Measurements from ENCODE around the gene CCSER2.
"Not testable (repeated sequence)": the region's sequence is repeated elsewhere in the genome, so short reads cannot be mapped to it uniquely, and the experiment has no call there.

The CCSER2 gene

DNA sequence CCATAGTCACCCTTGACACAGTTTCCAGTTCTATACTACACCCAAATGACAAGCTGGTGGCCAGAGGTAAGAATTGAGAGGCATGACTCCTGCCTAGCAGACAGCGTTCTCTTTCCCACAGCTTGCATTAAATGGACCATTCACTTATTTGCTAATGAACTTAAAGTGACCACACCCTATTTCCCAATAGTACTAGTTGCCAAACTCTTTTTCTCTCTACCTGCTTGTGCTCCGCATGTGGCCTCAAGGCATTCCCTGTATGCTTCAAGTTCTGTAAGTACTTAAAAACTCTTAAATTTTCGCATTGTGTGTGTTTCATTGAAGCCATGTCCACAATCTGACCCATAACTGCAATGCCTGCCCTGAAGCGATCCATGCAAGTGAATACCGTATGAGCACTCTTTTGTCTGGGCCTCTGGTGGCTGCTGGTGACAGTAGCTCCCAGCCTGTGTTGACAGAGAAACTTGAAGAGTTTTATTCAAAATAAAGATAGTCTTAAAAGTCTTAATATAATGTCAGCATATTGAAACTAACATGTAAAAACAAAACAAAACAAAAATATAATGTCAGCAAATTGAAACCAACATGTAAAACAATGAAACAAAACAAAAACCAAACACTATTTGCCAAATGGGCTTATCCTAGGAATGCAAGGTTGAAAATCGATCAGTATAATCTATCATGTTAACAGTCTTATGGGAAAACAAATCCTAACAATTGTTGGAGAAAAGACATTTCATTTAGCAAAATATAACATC is 73.6 kb downstream of the CCSER2 start:
- H3K36me3 ChIP-seq (ENCODE audit: insufficient read depth, low read length) = peaks cover 5% of the 10 kb centered on the region
- H3K4me1 ChIP-seq (ENCODE audit: control insufficient read depth, insufficient read depth, low read length) = no peaks in the 10 kb centered on the region
- H3K4me3 ChIP-seq (ENCODE audit: low read length) = no peak overlapping the region
- H3K9me3 ChIP-seq (replicated peaks; ENCODE audit: low read length) = no peaks in the 10 kb centered on the region
- H3K9ac ChIP-seq (ENCODE audit: low read depth, low read length) = no peak overlapping the region
- no peaks in the 10 kb centered on the region for H3K27me3 ChIP-seq (ENCODE audit: control insufficient read depth, insufficient read depth, low read length)
- H3K4me2 ChIP-seq (ENCODE audit: low read length) = no peak overlapping the region

DNA sequence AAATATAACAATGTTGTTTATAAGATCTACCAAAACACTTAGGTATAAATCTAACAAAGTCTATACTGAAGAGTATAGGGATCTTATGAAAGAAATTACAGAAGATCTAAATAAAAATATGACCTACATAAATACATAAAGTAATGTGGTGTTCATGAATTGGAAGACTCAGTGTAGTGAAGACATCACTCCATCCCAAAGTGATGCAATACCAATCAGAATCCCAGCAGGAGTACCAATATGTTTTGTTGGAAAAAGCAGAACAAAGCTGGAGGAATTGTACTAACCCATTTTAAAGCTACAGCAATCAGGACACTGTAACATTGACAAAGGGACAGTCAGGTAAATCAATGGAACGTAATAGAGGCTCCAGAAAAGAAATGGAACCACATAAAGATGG is 76.4 kb downstream of the CCSER2 start:
- Histone ChIP-seq H3K4me3 (ENCODE audit: low read length) (no peak overlapping the region), H3K27me3 (ENCODE audit: control insufficient read depth, insufficient read depth, low read length) (no peaks in the 10 kb centered on the region), H3K9me3 (replicated peaks; ENCODE audit: low read length) (no peaks in the 10 kb centered on the region), H3K4me1 (ENCODE audit: control insufficient read depth, insufficient read depth, low read length) (no peaks in the 10 kb centered on the region), H3K9ac (ENCODE audit: low read depth, low read length) (no peak overlapping the region), H3K36me3 (ENCODE audit: insufficient read depth, low read length) (peaks cover 5% of the 10 kb centered on the region), H3K4me2 (ENCODE audit: low read length) (no peak overlapping the region)

DNA sequence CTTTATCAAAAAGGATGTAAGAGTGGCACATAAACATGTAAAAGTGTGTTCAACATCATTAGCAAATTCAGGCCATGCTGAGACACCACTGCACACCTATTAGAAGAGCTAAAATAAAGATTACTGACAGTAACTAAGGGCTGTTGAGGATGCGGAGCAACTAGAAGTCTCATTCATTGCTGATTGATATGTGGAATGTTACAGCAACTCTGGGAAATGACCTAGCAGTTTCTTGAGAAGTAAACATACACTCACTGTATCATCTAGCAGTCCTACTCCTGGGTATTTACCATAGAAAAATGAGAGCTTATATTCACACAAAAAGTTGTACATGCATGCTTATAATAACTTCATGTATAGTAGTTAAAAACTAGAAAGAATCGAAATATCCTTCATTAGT is 77.3 kb downstream of the CCSER2 start:
- H3K36me3 ChIP-seq (ENCODE audit: insufficient read depth, low read length) = peaks cover 5% of the 10 kb centered on the region
- no peak overlapping the region for H3K4me2 ChIP-seq (ENCODE audit: low read length)
- no peak overlapping the region for H3K4me3 ChIP-seq (ENCODE audit: low read length)
- no peaks in the 10 kb centered on the region for H3K9me3 ChIP-seq (replicated peaks; ENCODE audit: low read length)
- H3K4me1 ChIP-seq (ENCODE audit: control insufficient read depth, insufficient read depth, low read length) = no peaks in the 10 kb centered on the region
- no peaks in the 10 kb centered on the region for H3K27me3 ChIP-seq (ENCODE audit: control insufficient read depth, insufficient read depth, low read length)
- no peak overlapping the region for H3K9ac ChIP-seq (ENCODE audit: low read depth, low read length)

DNA sequence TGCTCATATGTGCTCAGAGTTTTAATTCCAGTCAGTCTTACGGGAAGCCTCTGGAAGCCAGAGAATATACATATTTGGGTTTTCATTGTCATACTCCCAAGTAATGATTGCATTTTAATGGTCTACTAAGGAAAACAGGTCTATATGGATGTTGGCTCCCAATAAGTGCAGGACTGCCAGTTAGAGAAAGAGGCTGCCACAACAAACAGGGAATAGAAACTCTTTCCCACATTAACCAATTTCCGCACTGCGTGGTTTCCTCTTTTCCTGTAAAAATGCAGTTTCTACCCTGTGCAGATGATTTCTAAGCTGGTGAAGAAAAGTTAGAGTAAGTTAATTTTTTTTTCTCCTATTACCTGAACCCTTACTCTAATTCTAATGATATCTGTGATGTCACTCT is 78.2 kb downstream of the CCSER2 start:
- Histone ChIP-seq H3K27me3 (ENCODE audit: control insufficient read depth, insufficient read depth, low read length) (no peaks in the 10 kb centered on the region), H3K9me3 (replicated peaks; ENCODE audit: low read length) (no peaks in the 10 kb centered on the region), H3K4me3 (ENCODE audit: low read length) (no peak overlapping the region), H3K4me1 (ENCODE audit: control insufficient read depth, insufficient read depth, low read length) (no peaks in the 10 kb centered on the region), H3K36me3 (ENCODE audit: insufficient read depth, low read length) (peaks cover 5% of the 10 kb centered on the region), H3K9ac (ENCODE audit: low read depth, low read length) (no peak overlapping the region), H3K4me2 (ENCODE audit: low read length) (no peak overlapping the region)

DNA sequence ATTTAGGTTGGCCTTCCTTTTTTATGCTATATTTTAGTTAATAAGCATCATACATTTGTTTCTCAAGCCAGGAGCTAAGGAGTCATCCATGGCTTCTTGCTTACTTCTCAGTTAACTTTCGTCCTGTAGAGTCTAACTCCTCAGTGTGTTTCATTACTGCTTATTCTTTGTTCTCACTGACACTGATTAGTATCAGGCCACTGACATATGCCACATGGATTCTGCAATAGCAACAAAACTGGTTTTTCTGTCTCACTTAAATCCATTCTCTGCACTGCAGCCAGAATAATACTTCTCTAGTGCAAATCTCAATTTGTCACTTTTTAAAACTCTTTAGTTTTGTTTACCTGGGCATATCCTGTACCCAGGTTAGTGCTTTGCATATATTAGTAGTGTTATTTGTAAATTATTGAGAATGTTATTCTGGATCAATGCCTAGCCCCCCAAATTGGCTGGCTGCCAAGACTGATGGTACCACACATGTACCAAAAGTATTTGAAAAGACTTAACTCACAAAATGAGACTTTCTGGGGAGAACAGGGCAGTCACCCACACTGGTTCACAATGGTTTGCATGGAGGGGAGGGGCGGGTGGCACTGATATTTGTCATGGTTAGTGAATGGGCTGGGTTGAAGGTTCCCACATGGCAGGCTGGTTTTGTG is 79.1 kb downstream of the CCSER2 start:
- no peak overlapping the region for H3K4me3 ChIP-seq (ENCODE audit: low read length)
- no peak overlapping the region for H3K4me2 ChIP-seq (ENCODE audit: low read length)
- no peaks in the 10 kb centered on the region for H3K27me3 ChIP-seq (ENCODE audit: control insufficient read depth, insufficient read depth, low read length)
- H3K9ac ChIP-seq (ENCODE audit: low read depth, low read length) = no peak overlapping the region
- H3K4me1 ChIP-seq (ENCODE audit: control insufficient read depth, insufficient read depth, low read length) = no peaks in the 10 kb centered on the region
- peaks cover 4% of the 10 kb centered on the region for H3K9me3 ChIP-seq (replicated peaks; ENCODE audit: low read length)
- H3K36me3 ChIP-seq (ENCODE audit: insufficient read depth, low read length) = no peaks in the 10 kb centered on the region

DNA sequence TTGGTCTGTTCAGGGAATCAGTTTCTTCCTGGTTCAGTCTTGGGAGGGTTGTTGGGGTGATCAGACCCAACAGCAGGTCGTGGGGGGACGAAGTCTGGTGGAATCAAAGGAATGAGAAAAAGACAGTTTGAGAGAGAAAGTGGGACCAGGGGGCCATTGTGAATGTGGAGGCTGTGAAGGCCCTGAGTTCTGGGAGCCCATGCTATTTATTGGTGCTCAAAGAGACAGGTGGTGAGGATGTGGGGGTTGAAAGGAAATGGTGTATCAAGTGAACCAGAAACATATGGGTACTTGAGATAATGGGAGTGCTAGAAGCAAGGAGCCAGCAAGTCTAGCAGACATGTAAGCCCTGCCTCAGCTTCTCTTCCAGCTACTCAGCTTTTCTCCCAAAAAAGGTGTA is 84.1 kb downstream of the CCSER2 start:
- Histone ChIP-seq H3K9ac (ENCODE audit: low read depth, low read length) (no peak overlapping the region), H3K4me1 (ENCODE audit: control insufficient read depth, insufficient read depth, low read length) (no peaks in the 10 kb centered on the region), H3K27me3 (ENCODE audit: control insufficient read depth, insufficient read depth, low read length) (no peaks in the 10 kb centered on the region), H3K4me2 (ENCODE audit: low read length) (no peak overlapping the region), H3K4me3 (ENCODE audit: low read length) (no peak overlapping the region), H3K9me3 (replicated peaks; ENCODE audit: low read length) (peaks cover 6% of the 10 kb centered on the region), H3K36me3 (ENCODE audit: insufficient read depth, low read length) (no peaks in the 10 kb centered on the region)

DNA sequence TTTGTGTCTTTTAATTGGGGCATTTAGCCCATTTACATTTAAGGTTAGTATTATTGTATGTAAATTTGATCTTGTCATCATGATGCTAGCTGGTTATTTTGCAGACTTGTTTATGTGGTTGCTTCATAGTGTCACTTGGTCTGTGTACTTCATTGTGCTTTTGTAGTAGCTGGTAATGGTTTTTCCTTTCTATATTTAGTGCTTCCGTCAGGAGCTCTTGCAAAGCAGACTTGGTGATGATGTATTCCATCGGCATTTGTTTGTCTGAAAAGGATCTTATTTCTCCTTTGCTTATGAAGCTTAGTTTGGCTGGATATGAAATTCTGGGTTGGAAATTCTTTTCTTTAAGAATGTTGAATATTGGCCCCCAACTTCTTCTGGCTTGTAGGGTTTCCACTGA is 85.7 kb downstream of the CCSER2 start:
- not testable (repeated sequence) for H3K9me3 ChIP-seq (replicated peaks; ENCODE audit: low read length); H3K9ac ChIP-seq (ENCODE audit: low read depth, low read length); H3K36me3 ChIP-seq (ENCODE audit: insufficient read depth, low read length)

DNA sequence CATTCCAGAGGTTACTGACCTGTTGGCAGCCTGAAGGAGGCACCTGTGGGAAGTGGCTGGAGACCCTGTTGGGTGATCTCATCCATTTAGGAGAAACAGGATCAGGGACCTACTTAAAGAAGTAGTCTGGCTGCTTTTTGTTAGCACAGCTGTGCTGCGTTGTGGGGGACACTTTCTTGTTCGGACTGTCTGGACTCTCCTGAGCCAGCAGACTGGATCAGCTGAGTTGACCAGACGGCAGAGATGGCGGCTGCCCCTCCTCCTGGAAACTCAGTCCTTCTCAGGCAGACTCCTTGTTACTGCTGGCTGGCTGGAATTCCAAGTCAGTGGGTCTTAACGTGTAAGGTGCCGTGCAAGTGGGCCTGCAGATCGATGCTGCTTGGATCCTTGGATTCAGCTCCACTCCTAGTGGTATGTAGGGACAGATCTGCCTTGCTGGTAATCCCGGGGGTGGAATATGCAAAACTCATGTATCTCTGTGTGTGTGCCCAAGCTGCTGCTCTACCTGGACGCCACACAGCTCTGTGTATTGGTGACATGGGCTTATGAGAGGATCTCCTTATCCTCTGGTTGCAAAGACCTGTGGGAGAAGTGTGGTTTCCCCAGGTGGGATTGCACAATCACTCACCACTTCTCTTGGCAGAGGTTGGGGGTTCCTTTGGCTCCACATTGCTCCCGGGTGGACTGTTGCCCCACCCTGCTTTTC is 87.3 kb downstream of the CCSER2 start:
- Histone ChIP-seq H3K9ac (ENCODE audit: low read depth, low read length) (no peak overlapping the region), H3K4me1 (ENCODE audit: control insufficient read depth, insufficient read depth, low read length) (no peaks in the 10 kb centered on the region), H3K27me3 (ENCODE audit: control insufficient read depth, insufficient read depth, low read length) (no peaks in the 10 kb centered on the region), H3K36me3 (ENCODE audit: insufficient read depth, low read length) (peaks cover 3% of the 10 kb centered on the region), H3K4me2 (ENCODE audit: low read length) (no peak overlapping the region), H3K4me3 (ENCODE audit: low read length) (no peak overlapping the region), H3K9me3 (replicated peaks; ENCODE audit: low read length) (peaks cover 6% of the 10 kb centered on the region)

More for the DNA sequence above, 85.7 kb downstream of the CCSER2 start:
- H3K27me3 ChIP-seq (ENCODE audit: control insufficient read depth, insufficient read depth, low read length); H3K4me2 ChIP-seq (ENCODE audit: low read length); H3K4me3 ChIP-seq (ENCODE audit: low read length); H3K4me1 ChIP-seq (ENCODE audit: control insufficient read depth, insufficient read depth, low read length): not testable (repeated sequence)

DNA sequence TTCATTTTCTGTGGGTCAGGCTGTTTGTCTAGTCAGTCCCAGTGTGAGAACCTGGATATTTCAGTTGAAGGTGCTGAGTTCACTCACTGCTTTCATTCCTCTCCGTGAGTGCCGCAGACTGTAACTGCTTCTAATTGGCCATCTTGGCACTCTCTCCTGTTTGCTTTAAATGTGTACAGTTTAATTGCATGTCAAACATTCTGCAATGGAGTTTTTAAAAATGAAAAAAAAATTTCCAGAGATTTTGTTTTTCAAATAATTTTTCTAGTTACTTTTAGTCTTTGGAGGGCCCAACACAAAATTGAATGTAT is 87.8 kb downstream of the CCSER2 start:
- Histone ChIP-seq H3K4me3 (ENCODE audit: low read length) (no peak overlapping the region), H3K27me3 (ENCODE audit: control insufficient read depth, insufficient read depth, low read length) (no peaks in the 10 kb centered on the region), H3K9ac (ENCODE audit: low read depth, low read length) (no peak overlapping the region), H3K36me3 (ENCODE audit: insufficient read depth, low read length) (peaks cover 3% of the 10 kb centered on the region), H3K4me2 (ENCODE audit: low read length) (no peak overlapping the region), H3K4me1 (ENCODE audit: control insufficient read depth, insufficient read depth, low read length) (no peaks in the 10 kb centered on the region), H3K9me3 (replicated peaks; ENCODE audit: low read length) (peaks cover 6% of the 10 kb centered on the region)

DNA sequence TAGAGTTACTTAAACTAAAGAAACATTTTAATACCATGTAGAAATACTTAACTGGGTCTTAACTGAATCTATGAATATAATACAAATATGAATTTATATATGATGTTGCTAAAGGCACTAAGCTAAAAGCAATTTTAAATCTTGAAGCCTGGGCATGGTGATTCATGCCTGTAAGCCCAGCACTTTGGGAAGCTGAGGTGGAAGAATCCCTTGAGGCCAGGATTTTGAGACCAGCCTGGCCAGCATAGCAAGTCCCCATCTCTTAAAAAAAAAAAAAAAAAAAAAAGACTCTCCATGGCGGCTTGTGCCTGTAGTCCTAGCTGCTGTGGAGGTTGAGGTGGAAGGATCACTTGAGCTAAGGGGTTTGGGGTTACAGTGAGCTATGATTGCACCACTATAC is 95.3 kb downstream of the CCSER2 start:
- no peak overlapping the region for H3K4me2 ChIP-seq (ENCODE audit: low read length)
- no peak overlapping the region for H3K4me3 ChIP-seq (ENCODE audit: low read length)
- no peaks in the 10 kb centered on the region for H3K27me3 ChIP-seq (ENCODE audit: control insufficient read depth, insufficient read depth, low read length)
- peak overlapping the region; percentile 75 for H3K9ac ChIP-seq (ENCODE audit: low read depth, low read length)
- H3K9me3 ChIP-seq (replicated peaks; ENCODE audit: low read length) = no peaks in the 10 kb centered on the region
- peaks cover 32% of the 10 kb centered on the region for H3K4me1 ChIP-seq (ENCODE audit: control insufficient read depth, insufficient read depth, low read length)
- peaks cover 9% of the 10 kb centered on the region for H3K36me3 ChIP-seq (ENCODE audit: insufficient read depth, low read length)

DNA sequence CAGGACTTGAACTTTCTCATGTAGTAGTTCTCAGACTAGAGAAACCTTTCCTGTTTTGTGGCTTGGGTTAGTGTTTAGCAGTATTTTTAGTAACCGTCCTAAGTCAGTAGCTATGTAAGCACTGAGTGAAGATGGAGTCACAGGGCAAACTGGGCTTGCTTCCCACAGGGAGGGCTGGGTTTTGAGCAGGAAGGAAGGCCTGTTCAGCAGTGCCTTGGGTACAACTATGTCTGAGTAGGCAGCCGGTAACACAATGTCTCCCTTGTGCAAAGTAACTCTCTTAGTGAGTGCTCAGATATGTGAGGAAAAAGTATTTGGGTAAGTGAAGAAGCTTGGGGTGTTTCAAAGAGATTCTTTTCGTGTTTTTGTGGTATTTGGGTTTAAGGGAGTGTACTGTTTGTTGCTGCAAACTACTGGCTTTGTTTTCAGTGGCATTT is 96.4 kb downstream of the CCSER2 start:
- H3K9ac ChIP-seq (ENCODE audit: low read depth, low read length) = peak overlapping the region; percentile 85
- H3K4me3 ChIP-seq (ENCODE audit: low read length) = peak overlapping the region; percentile 62
- peak overlapping the region; percentile 78 for H3K4me2 ChIP-seq (ENCODE audit: low read length)
- H3K27me3 ChIP-seq (ENCODE audit: control insufficient read depth, insufficient read depth, low read length) = no peaks in the 10 kb centered on the region
- peaks cover 9% of the 10 kb centered on the region for H3K36me3 ChIP-seq (ENCODE audit: insufficient read depth, low read length)
- H3K9me3 ChIP-seq (replicated peaks; ENCODE audit: low read length) = no peaks in the 10 kb centered on the region
- peaks cover 32% of the 10 kb centered on the region for H3K4me1 ChIP-seq (ENCODE audit: control insufficient read depth, insufficient read depth, low read length)
